ENCODE data around the gene AMDHD2. TPM values are rescaled to one million over a fixed set of nuclear protein-coding genes. Genes with fewer than 3 reads are reported as not detected.
A peak's percentile ranks its signal among the peaks of the same experiment; 100 is the strongest.

Gene AMDHD2
- total and polyA plus RNA-seq, 2 experiments from 2014 or later: 20.2 to 68.1 TPM

DNA sequence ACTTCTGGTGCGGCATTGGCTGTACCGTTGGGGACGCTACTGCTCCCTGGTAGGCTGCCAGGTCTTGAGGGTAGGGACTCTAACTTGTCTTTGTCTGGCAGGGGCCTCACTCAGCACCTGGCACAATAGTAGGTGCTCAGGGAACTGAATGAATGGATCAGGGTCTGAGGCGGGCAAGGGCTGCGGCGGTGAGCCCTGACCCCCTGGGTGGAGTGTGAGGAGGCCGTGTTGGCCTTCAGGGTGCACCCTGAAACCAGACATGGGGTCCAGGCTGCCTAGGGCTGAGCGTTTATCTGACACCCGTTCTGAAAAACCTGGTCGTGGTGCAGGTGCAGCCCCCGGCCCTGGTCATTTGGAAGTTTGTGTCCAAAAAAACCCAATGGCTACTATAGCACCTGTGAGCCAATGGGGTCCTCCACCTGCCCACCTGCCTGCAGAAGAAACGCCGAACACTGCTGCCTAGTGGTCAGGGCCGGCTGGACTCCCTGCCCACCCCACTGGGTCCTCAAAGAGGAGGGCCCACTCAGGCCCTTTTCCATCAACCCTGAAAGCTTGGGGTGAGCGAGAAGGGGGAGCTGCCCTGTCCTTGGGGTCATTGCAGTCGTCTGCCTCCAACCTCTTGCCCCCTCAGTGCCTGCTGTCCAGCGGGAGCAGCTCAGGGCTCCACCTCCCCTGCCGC is 11.3 kb upstream of the AMDHD2 start:
- Mint-ChIP-seq H3K36me3 (ENCODE audit: low read depth) (no peaks in the 10 kb centered on the region), H3K4me3 (no peak overlapping the region), H3K4me1 (peaks cover 24% of the 10 kb centered on the region), H3K27ac (no peak overlapping the region), H3K27me3 (ENCODE audit: insufficient read depth, low read depth, poor library complexity) (peaks cover 32% of the 10 kb centered on the region), H3K9me3 (no peaks in the 10 kb centered on the region; the same call in 2 of the 3 replicates)
- Histone ChIP-seq H3K27me3 (ENCODE audit: insufficient read depth) (no peaks in the 10 kb centered on the region), H3K9me2 (ENCODE audit: insufficient read depth) (no peaks in the 10 kb centered on the region), H4K20me1 (replicated peaks; ENCODE audit: insufficient read depth) (no peaks in the 10 kb centered on the region), H3K36me3 (ENCODE audit: insufficient read depth) (no peaks in the 10 kb centered on the region), H3K79me2 (replicated peaks; ENCODE audit: insufficient read depth) (no peaks in the 10 kb centered on the region), H3K4me1 (ENCODE audit: insufficient read depth) (peaks cover 14% of the 10 kb centered on the region; the same call in 1 of the 2 replicates), H3K4me2 (no peak overlapping the region), H3K27ac (ENCODE audit: low read depth) (no peak overlapping the region), H2AFZ (no peak overlapping the region), H3F3A (replicated peaks; ENCODE audit: low read depth) (peaks cover 10% of the 10 kb centered on the region; the same call in 1 of the 2 replicates), H3K4me3 (no peak overlapping the region)
- ATAC-seq (no peak), DNase-seq (ENCODE audit: low spot score) (no peak)
- TF ChIP-seq CTCF (conservative IDR thresholded peaks at IDR 0.05; ENCODE audit: low read depth in 2 of 2): peak in 1 of 2 experiments; percentile 29; a peak in 3 of 4 replicates
- TF ChIP-seq ZNF114 (CRISPR knock-in tag; IDR thresholded peaks at IDR 0.05): no peak

DNA sequence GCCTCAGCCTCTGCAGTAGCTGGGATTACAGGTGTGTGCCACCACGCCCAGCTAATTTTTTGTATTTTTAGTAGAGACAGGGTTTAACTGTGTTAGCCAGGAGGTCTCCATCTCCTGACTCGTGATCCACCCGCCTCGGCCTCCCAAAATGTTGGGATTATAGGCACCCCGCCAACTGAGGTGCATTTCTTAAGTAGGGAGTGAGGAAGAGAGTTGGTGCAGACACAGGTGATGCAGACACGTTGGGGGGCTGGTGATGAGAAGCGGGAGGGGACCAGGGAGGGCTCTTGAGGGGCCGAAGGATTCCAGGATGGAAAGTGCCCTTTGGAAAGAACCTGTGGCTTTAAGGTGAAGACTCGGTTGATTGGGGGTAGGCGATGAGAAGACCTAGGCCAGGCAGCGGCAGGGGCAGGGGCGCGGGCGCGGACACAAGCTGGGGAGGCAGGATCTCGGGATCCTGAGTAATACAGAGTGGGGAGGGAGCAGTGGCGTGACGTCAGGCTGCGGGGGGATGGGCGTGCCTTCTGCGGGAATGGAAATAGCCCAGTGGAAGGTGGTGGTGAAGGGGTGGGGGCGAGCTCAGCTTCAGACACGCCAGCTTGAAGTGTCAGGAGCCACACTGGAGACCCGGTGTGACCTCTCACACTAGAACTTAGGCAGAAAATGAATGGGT is 8.9 kb upstream of the AMDHD2 start:
- Histone ChIP-seq H3K4me1 (ENCODE audit: insufficient read depth) (peaks cover 22% of the 10 kb centered on the region; the same call in 1 of the 2 replicates), H3K79me2 (replicated peaks; ENCODE audit: insufficient read depth) (peaks cover 19% of the 10 kb centered on the region), H2AFZ (no peak overlapping the region), H3K27me3 (ENCODE audit: insufficient read depth) (no peaks in the 10 kb centered on the region), H4K20me1 (replicated peaks; ENCODE audit: insufficient read depth) (peaks cover 17% of the 10 kb centered on the region), H3K27ac (ENCODE audit: low read depth) (no peak overlapping the region), H3K9me2 (ENCODE audit: insufficient read depth) (no peaks in the 10 kb centered on the region), H3K36me3 (ENCODE audit: insufficient read depth) (no peaks in the 10 kb centered on the region), H3K4me2 (peak overlapping the region; percentile 73), H3K4me3 (peak overlapping the region; percentile 41; the same call in 1 of the 2 replicates), H3F3A (replicated peaks; ENCODE audit: low read depth) (0 out of 2 replicates have a peak, but pooled peaks cover 11% of the 10 kb centered on the region)
- 0 out of 2 replicates have a peak overlapping the region, but pooled peaks have one; percentile 55 for H3K27ac Mint-ChIP-seq
- H3K9me3 Mint-ChIP-seq: no peaks in the 10 kb centered on the region; the same call in 2 of the 3 replicates
- H3K36me3 Mint-ChIP-seq (ENCODE audit: low read depth): peaks cover 3% of the 10 kb centered on the region; the same call in 2 of the 3 replicates
- peaks cover 38% of the 10 kb centered on the region for H3K27me3 Mint-ChIP-seq (ENCODE audit: insufficient read depth, low read depth, poor library complexity)
- ATAC-seq: no peak; the same call in 2 of the 3 replicates
- TF ChIP-seq ZNF114 (CRISPR knock-in tag; IDR thresholded peaks at IDR 0.05) (no peak), ZNF331 (CRISPR knock-in tag; IDR thresholded peaks at IDR 0.05; ENCODE audit: low read depth) (no peak), CTCF (conservative IDR thresholded peaks at IDR 0.05; ENCODE audit: low read depth in 2 of 2) (no peak), CREB1 (CRISPR knock-in tag; IDR thresholded peaks at IDR 0.05; ENCODE audit: low read depth) (peak; percentile 91)
- peak overlapping the region; percentile 43 for H3K4me3 Mint-ChIP-seq
- H3K4me1 Mint-ChIP-seq: peaks cover 38% of the 10 kb centered on the region
- peak; percentile 49 for DNase-seq (ENCODE audit: low spot score)

Data from GM23338 (cell line).